T47D (cell line): ENCODE results near the gene FLNC.

ENCODE experiments used
- DNase-seq, 2 experiments: peaks; one replicate each; pipeline versions ENCODE4 v3.0.0 to v3.0.0-alpha.2; 2011 to 2012; ENCODE audit warnings: low read depth in 1 of 2, low spot score in 1 of 2
- JUND ChIP-seq: IDR thresholded peaks from 2 replicates; pipeline ENCODE4 v1.6.1; 2012; ENCODE audit warnings: low read depth
- in situ Hi-C: cut with HindIII; loops from 2 replicates; pipeline ENCODE4 v1.10.0; 2016; ENCODE audit warnings: low sequenced_read_pairs, low pct_unique_long_range_greater_than_20kb

The FLNC gene

GRCh38 chr7:128837521-128837921 is 7.3 kb downstream of the FLNC start:
- in situ Hi-C loops: no loop called here
- DNase-seq: no peak
- no peak for TF ChIP-seq JUND

- DNase-seq: no peak
- TF ChIP-seq JUND: no peak
- in situ Hi-C loops: no loop called here
Measured at GRCh38 chr7:128838109-128838779, 8.0 kb downstream of the FLNC start.

DNA sequence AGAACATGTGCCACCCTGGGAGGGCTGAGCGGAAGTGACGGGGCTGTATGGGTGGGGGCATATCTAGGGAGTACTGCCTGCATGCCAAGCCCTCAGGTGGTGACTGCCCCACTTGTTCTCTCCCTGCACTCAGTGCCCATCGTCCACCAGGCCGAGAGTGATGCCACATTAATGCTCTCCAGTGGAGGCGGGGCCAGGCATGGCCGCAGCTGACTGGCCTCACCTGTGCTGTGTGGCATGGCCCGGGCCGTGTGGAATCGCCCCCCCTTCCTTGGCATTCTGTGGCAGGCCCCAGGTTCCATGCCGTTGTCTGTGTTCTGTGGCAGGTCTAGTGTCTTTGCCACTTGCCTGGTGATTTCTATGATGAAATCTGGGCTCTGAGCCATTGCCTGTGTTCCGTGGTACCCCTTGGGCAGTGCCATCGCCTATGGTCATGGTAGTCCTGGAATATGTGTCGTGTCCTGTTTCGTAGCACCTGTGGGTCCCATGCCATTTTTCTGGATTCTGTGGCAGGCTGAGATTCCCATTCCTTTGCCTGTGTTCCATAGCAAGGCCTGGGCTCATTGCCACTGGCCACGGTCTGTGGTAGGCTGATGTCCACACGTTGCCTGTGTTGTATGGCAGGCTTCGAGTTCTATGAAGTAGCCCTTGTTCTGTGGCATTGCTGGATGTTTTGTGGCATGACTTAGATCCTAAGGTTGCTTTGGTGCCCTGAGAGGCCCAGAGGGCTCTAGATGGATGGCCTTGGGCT is 8.9 kb downstream of the FLNC start:
- no peak for TF ChIP-seq JUND
- no peak for DNase-seq
- in situ Hi-C loops: no loop called here

DNA sequence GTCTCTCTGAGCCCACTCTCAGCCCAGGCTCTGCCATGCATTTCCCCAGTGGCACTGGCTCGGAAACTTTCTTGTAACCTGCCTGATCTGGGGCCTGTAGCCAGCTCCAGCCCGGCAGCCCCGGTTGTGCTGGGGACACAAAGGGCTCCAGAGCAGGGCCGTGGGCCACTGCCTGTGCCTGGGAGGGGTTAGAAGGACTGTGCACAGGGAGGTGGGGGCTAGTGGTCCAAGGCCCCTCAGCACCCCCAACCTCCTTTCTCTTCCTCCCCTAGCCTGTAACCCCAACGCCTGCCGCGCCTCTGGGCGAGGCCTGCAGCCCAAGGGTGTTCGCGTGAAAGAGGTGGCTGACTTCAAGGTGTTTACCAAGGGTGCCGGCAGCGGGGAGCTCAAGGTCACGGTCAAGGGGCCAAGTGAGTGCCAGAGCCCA is 9.6 kb downstream of the FLNC start:
- DNase-seq: no peak
- in situ Hi-C loops: no loop called here
- no peak for TF ChIP-seq JUND

- in situ Hi-C loops: no loop called here
- DNase-seq: no peak
- TF ChIP-seq JUND: no peak
Measured at GRCh38 chr7:128840326-128841170, 10.3 kb downstream of the FLNC start.

DNA sequence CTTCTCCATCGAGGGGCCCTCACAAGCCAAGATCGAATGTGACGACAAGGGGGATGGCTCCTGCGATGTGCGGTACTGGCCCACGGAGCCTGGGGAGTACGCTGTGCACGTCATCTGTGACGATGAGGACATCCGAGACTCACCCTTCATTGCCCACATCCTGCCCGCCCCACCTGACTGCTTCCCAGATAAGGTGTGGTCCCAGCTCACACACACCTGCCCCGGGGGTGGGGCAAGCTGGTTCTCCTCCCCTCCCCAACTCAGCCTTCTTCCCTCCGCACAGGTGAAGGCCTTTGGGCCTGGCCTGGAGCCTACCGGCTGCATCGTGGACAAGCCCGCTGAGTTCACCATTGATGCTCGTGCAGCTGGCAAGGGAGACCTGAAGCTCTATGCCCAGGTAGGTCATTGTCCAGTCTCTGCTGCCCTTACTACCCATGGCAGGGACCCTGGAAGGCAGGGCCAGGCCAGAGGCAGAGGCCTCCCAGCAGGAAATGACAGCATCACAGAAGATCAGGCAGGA is 11.0 kb downstream of the FLNC start:
- in situ Hi-C loops: no loop called here

DNA sequence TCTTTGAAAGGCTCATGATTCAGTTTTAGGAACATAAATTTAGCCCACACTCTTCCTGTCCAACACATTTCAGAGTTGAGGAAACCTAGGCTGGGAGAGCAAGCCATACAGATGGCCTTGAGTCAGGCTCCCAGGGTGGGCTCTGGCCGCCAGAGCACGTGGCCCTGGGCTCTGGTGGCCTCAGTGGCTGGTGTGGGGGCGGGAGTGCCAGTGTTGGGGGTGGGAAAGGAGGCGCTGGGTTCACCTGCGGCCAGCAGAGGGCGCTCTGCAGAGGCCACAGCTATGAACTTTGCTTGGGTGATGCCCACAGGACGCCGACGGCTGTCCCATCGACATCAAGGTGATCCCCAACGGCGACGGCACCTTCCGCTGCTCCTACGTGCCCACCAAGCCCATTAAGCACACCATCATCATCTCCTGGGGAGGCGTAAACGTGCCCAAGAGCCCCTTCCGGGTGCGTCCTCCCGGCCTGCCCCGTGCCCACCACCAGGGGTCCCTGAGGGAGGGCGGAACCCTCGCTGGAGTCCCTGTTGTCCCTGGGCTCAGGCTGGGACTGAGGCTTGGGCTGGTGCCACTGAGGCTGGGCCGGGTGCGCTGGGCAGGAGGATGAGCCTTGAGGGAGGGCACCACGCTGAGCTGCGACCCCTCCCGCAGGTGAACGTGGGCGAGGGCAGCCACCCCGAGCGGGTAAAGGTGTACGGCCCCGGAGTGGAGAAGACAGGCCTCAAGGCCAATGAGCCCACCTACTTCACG is 11.9 kb downstream of the FLNC start:
- no peak for TF ChIP-seq JUND
- in situ Hi-C loops: no loop called here
- peak in 1 of 2 experiments; percentile 34 for DNase-seq

More for the DNA sequence above, 11.0 kb downstream of the FLNC start:
- DNase-seq: no peak
- TF ChIP-seq JUND: no peak

- no peak for DNase-seq
- no peak for TF ChIP-seq JUND
- in situ Hi-C loops: no loop called here
Measured at GRCh38 chr7:128842674-128843641, 12.8 kb downstream of the FLNC start.

DNA sequence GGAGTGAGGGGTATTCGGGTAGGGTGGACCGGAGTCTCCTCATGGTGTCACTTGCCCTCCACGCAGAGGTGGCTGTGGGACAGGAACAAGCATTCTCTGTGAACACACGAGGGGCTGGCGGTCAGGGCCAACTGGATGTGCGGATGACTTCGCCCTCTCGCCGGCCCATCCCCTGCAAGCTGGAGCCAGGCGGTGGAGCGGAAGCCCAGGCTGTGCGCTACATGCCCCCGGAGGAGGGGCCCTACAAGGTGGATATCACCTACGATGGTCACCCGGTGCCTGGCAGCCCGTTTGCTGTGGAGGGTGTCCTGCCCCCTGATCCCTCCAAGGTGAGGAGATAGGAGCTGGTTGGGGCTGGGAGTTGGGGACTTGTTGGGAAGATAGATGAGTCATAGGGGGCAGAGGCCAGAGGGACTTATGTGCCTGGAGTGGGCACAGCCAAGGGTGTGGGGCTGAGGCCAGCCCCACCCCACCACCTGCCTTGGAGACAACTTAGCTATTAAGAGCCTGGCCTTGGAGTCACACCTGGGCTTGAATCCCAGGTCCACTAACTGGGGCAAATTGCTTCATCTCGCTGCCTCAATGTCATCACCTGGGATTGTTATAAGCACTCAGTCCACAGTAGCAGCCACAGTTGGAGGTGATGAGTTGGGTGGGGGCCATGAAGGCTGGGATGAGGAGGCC is 13.9 kb downstream of the FLNC start:
- no peak for DNase-seq
- no peak for TF ChIP-seq JUND
- in situ Hi-C loops: no loop called here

- no peak for DNase-seq
- TF ChIP-seq JUND: no peak
- in situ Hi-C loops: no loop called here
Measured at GRCh38 chr7:128844777-128845311, 14.6 kb downstream of the FLNC start.
